Sigmoid colon (tissue), 4 donors: ENCODE results near the gene RPS4Y2.

ENCODE experiments used
- CTCF ChIP-seq, 4 experiments: fragments of 450-650 bp in 3 of 4; fragments of 200-600 bp in 1 of 4; IDR thresholded peaks; one replicate each; pipeline ENCODE4 v1.5.1; 2016 to 2019; ENCODE audit warnings: antibody characterized with exemption in 4 of 4, mild to moderate bottlenecking in 3 of 4, moderate library complexity in 2 of 4
- POLR2A ChIP-seq, 2 donors: fragments of 450-650 bp; IDR thresholded peaks; one replicate each; pipeline ENCODE4 v1.6.1; 2016; ENCODE audit warnings: antibody characterized with exemption in 2 of 2, mild to moderate bottlenecking in 2 of 2, moderate library complexity in 2 of 2
- POLR2AphosphoS5 ChIP-seq, 4 donors: sonication (generic); formaldehyde crosslinking; IDR thresholded peaks; one replicate each; pipeline ENCODE4 v1.6.1; 2017; ENCODE audit warnings: antibody characterized with exemption in 4 of 4

GRCh38 chrY:20817067-20817466, 61.2 kb downstream of the RPS4Y2 start:
- no peak for TF ChIP-seq POLR2AphosphoS5 (IDR thresholded peaks at IDR 0.05)
- TF ChIP-seq CTCF (IDR thresholded peaks at IDR 0.05) = no peak
- TF ChIP-seq POLR2A (IDR thresholded peaks at IDR 0.05) = no peak
